MM.1S (cell line): Measurements from ENCODE around the gene MRAS.

Experiments
- DNase-seq: peaks from one replicate; pipeline ENCODE4 v3.0.0-alpha.2; 2015
- H2AFZ ChIP-seq: fragments of 300-600 bp; sonication (generic); 2 replicates; pipeline ENCODE4 v1.6.0; 2016; ENCODE audit warnings: antibody characterized with exemption, low read length
- H3F3A ChIP-seq: fragments of 300-600 bp; sonication (generic); 2 replicates; pipeline ENCODE4 v1.6.1; 2016; ENCODE audit warnings: mild to moderate bottlenecking, antibody characterized with exemption, low read length, moderate library complexity, mixed read lengths; ENCODE audit not compliant: insufficient read depth
- H3K27ac ChIP-seq: fragments of 300-600 bp; sonication (generic); 2 replicates; pipeline ENCODE4 v1.5.1; 2016; ENCODE audit warnings: mild to moderate bottlenecking, low read length
- H3K27me3 ChIP-seq: fragments of 300-600 bp; sonication (generic); replicated peaks from 2 replicates; pipeline ENCODE4 v1.6.0; 2016; ENCODE audit warnings: low read length; ENCODE audit not compliant: insufficient read depth
- H3K36me3 ChIP-seq: fragments of 300-600 bp; sonication (generic); replicated peaks from 2 replicates; pipeline ENCODE4 v1.6.1; 2016; ENCODE audit warnings: mild to moderate bottlenecking, low read length, mixed read lengths; ENCODE audit not compliant: insufficient read depth
- H3K4me1 ChIP-seq: fragments of 300-600 bp; sonication (generic); 2 replicates; pipeline ENCODE4 v1.6.1; 2016; ENCODE audit warnings: low read length, mixed read lengths
- H3K4me2 ChIP-seq: fragments of 300-600 bp; sonication (generic); 2 replicates; pipeline ENCODE4 v1.6.0; 2016; ENCODE audit warnings: low read depth, low read length
- H3K4me3 ChIP-seq: fragments of 300-600 bp; sonication (generic); 2 replicates; pipeline ENCODE4 v1.5.1; 2016; ENCODE audit warnings: low read length, mixed read lengths
- H3K79me2 ChIP-seq: fragments of 300-600 bp; sonication (generic); 2 replicates; pipeline ENCODE4 v1.6.1; 2016; ENCODE audit warnings: mixed run types, low read length, mixed read lengths
- H3K9ac ChIP-seq: fragments of 300-600 bp; sonication (generic); 2 replicates; pipeline ENCODE4 v1.6.1; 2016; ENCODE audit warnings: low read length, mixed read lengths
- H3K9me2 ChIP-seq: fragments of 300-600 bp; sonication (generic); replicated peaks from 2 replicates; pipeline ENCODE4 v1.6.1; 2016; ENCODE audit warnings: mild to moderate bottlenecking, low read length, mixed read lengths; ENCODE audit not compliant: insufficient read depth
- H3K9me3 ChIP-seq: fragments of 300-600 bp; sonication (generic); replicated peaks from 2 replicates; pipeline ENCODE4 v1.6.1; 2016; ENCODE audit warnings: mild to moderate bottlenecking, low read length, mixed read lengths; ENCODE audit not compliant: insufficient read depth
- H4K20me1 ChIP-seq: fragments of 300-600 bp; sonication (generic); 2 replicates; pipeline ENCODE4 v1.6.1; 2016; ENCODE audit warnings: mild to moderate bottlenecking, low read length, moderate library complexity, mixed read lengths; ENCODE audit not compliant: insufficient read depth
- CTCF ChIP-seq: fragments of 300-600 bp; sonication (generic); IDR thresholded peaks from 2 replicates; pipeline ENCODE4 v1.5.1; 2016; ENCODE audit warnings: antibody characterized with exemption, low read length, mixed read lengths
- EZH2 ChIP-seq: fragments of 300-600 bp; sonication (generic); optimal IDR thresholded peaks from 2 replicates; pipeline ENCODE3; 2017; ENCODE audit warnings: low read depth, mild to moderate bottlenecking, antibody characterized with exemption, low read length, mixed read lengths
- EZH2phosphoT487 ChIP-seq: fragments of 300-600 bp; sonication (generic); IDR thresholded peaks from 2 replicates; pipeline ENCODE4 v1.6.1; 2018; ENCODE audit warnings: antibody characterized with exemption, low read length

MRAS gene

DNA sequence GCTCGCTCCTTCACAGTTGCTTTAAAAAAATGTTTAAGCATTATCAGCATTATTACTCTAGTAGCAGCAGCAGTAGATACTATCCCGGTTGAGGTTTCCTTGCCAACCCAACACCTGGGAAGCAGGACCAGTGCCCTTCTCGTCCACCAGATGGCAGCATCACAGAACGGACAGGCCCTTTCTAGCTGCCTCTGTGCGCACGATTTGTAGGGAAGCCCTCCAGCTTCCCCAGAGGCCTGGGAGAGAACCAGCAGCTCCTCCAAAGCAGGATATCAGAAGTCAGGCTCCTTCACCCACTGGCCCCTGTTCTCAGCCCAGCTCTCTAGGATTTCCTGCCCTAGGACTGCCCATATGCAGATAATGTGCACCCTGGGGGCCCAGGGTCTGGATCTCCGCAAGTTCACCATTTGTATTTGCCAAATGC lies 69.2 kb downstream of the MRAS start:
- no peak overlapping the region for H3K27ac ChIP-seq
- DNase-seq = peak; percentile 71
- no peak overlapping the region for H3K9ac ChIP-seq
- TF ChIP-seq EZH2phosphoT487 (no peak), CTCF (peak; percentile 95)
- peak overlapping the region; percentile 23; the same call in 1 of the 2 replicates for H3K4me2 ChIP-seq
- H4K20me1 ChIP-seq = no peaks in the 10 kb centered on the region
- H3K9me3 ChIP-seq = no peaks in the 10 kb centered on the region
- no peaks in the 10 kb centered on the region for H3F3A ChIP-seq
- no peak overlapping the region for H2AFZ ChIP-seq
- no peaks in the 10 kb centered on the region for H3K36me3 ChIP-seq
- H3K4me1 ChIP-seq = peaks cover 10% of the 10 kb centered on the region
- no peaks in the 10 kb centered on the region for H3K27me3 ChIP-seq
- no peak overlapping the region for H3K4me3 ChIP-seq
- no peaks in the 10 kb centered on the region for H3K9me2 ChIP-seq
- H3K79me2 ChIP-seq = no peaks in the 10 kb centered on the region

DNA sequence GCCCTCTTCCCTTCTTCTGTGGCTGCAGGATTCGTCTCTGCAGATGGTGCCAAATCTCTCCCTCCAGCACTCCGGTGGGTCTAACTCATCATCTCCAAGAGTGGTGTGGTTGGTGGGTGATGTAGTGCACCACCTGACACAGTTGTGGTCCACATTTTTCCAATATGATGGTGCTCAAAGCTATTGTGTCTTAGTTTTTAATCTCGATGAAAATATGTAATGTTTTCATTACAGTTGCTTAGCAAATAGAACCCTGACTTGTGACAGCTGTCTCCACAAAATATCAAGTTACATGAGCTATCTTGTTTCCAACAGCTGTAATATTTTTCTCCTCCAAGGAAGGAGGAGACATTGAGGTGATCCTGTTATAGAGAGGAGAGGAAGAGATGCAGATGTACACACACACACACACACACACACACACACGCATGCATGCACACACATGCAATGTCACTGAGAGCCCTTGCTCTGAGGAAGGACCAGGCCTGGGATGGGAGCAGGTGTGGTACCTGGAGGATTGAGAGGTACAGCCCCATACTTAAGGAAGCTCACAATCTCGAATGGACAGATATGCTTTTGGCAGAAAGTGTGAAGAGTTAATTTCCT lies 70.3 kb downstream of the MRAS start:
- DNase-seq = no peak

GRCh38 chr3:138423316-138423715 lies 74.9 kb downstream of the MRAS start:
- no peak for DNase-seq
- Histone ChIP-seq H3K27ac (no peak overlapping the region), H3K4me2 (no peak overlapping the region), H3K9ac (no peak overlapping the region), H3K4me1 (no peaks in the 10 kb centered on the region), H3K36me3 (no peaks in the 10 kb centered on the region), H4K20me1 (no peaks in the 10 kb centered on the region), H3K9me2 (no peaks in the 10 kb centered on the region), H3K9me3 (no peaks in the 10 kb centered on the region), H2AFZ (no peak overlapping the region), H3K4me3 (no peak overlapping the region), H3F3A (no peaks in the 10 kb centered on the region), H3K79me2 (no peaks in the 10 kb centered on the region), H3K27me3 (no peaks in the 10 kb centered on the region)
- no peak for TF ChIP-seq EZH2
- TF ChIP-seq CTCF = no peak
- TF ChIP-seq EZH2phosphoT487 = no peak

More for the DNA sequence above, 70.3 kb downstream of the MRAS start:
- H3K9ac ChIP-seq = no peak overlapping the region
- no peaks in the 10 kb centered on the region for H3F3A ChIP-seq
- H3K36me3 ChIP-seq = no peaks in the 10 kb centered on the region
- no peak overlapping the region for H3K27ac ChIP-seq
- no peaks in the 10 kb centered on the region for H3K9me3 ChIP-seq
- H2AFZ ChIP-seq = no peak overlapping the region
- no peak overlapping the region for H3K4me3 ChIP-seq
- no peaks in the 10 kb centered on the region for H3K79me2 ChIP-seq
- no peaks in the 10 kb centered on the region for H4K20me1 ChIP-seq
- H3K9me2 ChIP-seq = no peaks in the 10 kb centered on the region
- no peaks in the 10 kb centered on the region for H3K27me3 ChIP-seq
- no peak overlapping the region for H3K4me2 ChIP-seq
- H3K4me1 ChIP-seq = peaks cover 10% of the 10 kb centered on the region
- TF ChIP-seq CTCF (no peak), EZH2 (no peak), EZH2phosphoT487 (no peak)
